Body of pancreas (tissue), 4 donors: ENCODE results near the gene ROBO2.

ENCODE experiments used
- POLR2A ChIP-seq, 3 donors: fragments of 450-650 bp; IDR thresholded peaks; one replicate each; pipeline ENCODE4 v1.6.1; 2016; ENCODE audit warnings: antibody characterized with exemption in 3 of 3, mild to moderate bottlenecking in 2 of 3
- TF ChIP-seq, protein P1 (sequence below), 7 experiments: fragments of 450-650 bp in 4 of 7; fragments of 200-600 bp in 3 of 7; sonication (generic) in 3 of 7; IDR thresholded peaks; one replicate each; pipeline ENCODE4 v1.5.1; 2016 to 2019; ENCODE audit warnings: antibody characterized with exemption in 7 of 7

DNA sequence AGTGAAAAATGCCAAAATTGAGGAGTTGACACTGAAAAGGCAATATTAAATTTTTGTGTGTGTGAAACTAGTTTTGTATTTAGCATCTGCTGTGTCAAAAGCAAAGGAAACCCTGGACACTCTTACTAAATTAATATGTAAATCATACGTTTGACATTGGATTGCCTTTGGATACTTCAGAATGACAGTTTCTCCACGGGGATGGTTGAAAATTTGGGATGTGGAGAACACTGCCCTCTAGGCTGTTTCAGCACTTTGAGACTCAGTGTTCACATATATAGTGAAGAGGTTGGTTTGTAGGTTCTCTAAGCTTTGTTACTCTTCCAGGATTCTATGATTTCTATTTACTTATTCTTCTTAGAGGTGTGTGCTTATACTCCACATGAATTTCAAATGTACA, 3.0 kb downstream of the ROBO2 start:
- TF ChIP-seq, protein P1, sequence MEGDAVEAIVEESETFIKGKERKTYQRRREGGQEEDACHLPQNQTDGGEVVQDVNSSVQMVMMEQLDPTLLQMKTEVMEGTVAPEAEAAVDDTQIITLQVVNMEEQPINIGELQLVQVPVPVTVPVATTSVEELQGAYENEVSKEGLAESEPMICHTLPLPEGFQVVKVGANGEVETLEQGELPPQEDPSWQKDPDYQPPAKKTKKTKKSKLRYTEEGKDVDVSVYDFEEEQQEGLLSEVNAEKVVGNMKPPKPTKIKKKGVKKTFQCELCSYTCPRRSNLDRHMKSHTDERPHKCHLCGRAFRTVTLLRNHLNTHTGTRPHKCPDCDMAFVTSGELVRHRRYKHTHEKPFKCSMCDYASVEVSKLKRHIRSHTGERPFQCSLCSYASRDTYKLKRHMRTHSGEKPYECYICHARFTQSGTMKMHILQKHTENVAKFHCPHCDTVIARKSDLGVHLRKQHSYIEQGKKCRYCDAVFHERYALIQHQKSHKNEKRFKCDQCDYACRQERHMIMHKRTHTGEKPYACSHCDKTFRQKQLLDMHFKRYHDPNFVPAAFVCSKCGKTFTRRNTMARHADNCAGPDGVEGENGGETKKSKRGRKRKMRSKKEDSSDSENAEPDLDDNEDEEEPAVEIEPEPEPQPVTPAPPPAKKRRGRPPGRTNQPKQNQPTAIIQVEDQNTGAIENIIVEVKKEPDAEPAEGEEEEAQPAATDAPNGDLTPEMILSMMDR (IDR thresholded peaks at IDR 0.05), result no peak
- TF ChIP-seq POLR2A (IDR thresholded peaks at IDR 0.05), result no peak
